Natural killer cell (primary cell): Measurements from ENCODE around the gene HAAO. TPM values are rescaled to one million over a fixed set of nuclear protein-coding genes. Genes with fewer than 3 reads are reported as not detected.

Experiments
- ATAC-seq, 3 donors: fragments of 150-1000 bp in 2 of 3; fragments of 200-7000 bp in 1 of 3; cut with Tn5 transposase; 1 replicate in 1 of 3; 2 replicates in 2 of 3; pipeline ENCODE4 v1.10.0; 2021; ENCODE audit warnings: mild to moderate bottlenecking in 2 of 3, moderate library complexity in 2 of 3
- DNase-seq, 2 donors: peaks; one replicate each; pipeline versions ENCODE4 v3.0.0 to v3.0.0-alpha.2; 2013 to 2021; ENCODE audit warnings: mixed read lengths in 1 of 2
- H3K27ac ChIP-seq: one replicate; pipeline ENCODE4 v1.5.1; 2013; ENCODE audit warnings: mild to moderate bottlenecking, low read length
- H3K27me3 ChIP-seq: one replicate; pipeline ENCODE4 v1.6.1; 2013; ENCODE audit warnings: low read length; ENCODE audit not compliant: control insufficient read depth, insufficient read depth
- H3K36me3 ChIP-seq: one replicate; pipeline ENCODE4 v1.6.1; 2013; ENCODE audit warnings: low read length; ENCODE audit not compliant: control insufficient read depth, insufficient read depth
- H3K4me1 ChIP-seq: one replicate; pipeline ENCODE4 v1.6.1; 2013; ENCODE audit warnings: low read length; ENCODE audit not compliant: control insufficient read depth, insufficient read depth
- H3K4me3 ChIP-seq: one replicate; pipeline ENCODE4 v1.5.1; 2013; ENCODE audit warnings: low read length
- H3K9me3 ChIP-seq: one replicate; pipeline ENCODE4 v1.6.1; 2013; ENCODE audit warnings: low read length; ENCODE audit not compliant: control insufficient read depth, insufficient read depth
- H3K27ac Mint-ChIP-seq, 2 donors: one replicate each; pipeline ENCODE4 v1.8.0; 2022; ENCODE audit warnings: mild to moderate bottlenecking in 2 of 2, mixed read lengths in 2 of 2, moderate library complexity in 1 of 2
- H3K27me3 Mint-ChIP-seq, 2 donors: one replicate each; pipeline ENCODE4 v1.8.0; 2022; ENCODE audit warnings: low read depth in 2 of 2, mixed read lengths in 2 of 2
- H3K36me3 Mint-ChIP-seq: one replicate; pipeline ENCODE4 v1.8.0; 2022; ENCODE audit warnings: mixed read lengths
- H3K4me1 Mint-ChIP-seq, 2 donors: one replicate each; pipeline ENCODE4 v1.8.0; 2022; ENCODE audit warnings: mixed read lengths in 2 of 2
- H3K4me3 Mint-ChIP-seq: one replicate; pipeline ENCODE4 v1.8.0; 2022; ENCODE audit warnings: mild to moderate bottlenecking, moderate library complexity, mixed read lengths
- H3K9me3 Mint-ChIP-seq, 2 donors: one replicate each; pipeline ENCODE4 v1.8.0; 2022; ENCODE audit warnings: mixed read lengths in 2 of 2
- WGBS: methylation state at CpG from one replicate; pipeline ENCODE4 v1.1.7; 2013; ENCODE audit warnings: missing lambda C conversion rate; ENCODE audit not compliant: insufficient coverage; 5-methylcytosine and 5-hydroxymethylcytosine counted together
- intact Hi-C: fragments of 100-400 bp; cut with micrococcal nuclease; formaldehyde crosslinking; loops from one replicate; pipeline ENCODE4 v1.14.2; 2022
- total RNA-seq, 4 donors: library from RNA; stranded (reverse); fragments of 120-200 nt in 1 of 4; gene quantifications; one replicate each; pipeline versions ENCODE4 v1.2.3 to v1.2.4, GENCODE V29; 2013 to 2022
- TF ChIP-seq, protein P1 (sequence below): fragments of 200-600 bp; IDR thresholded peaks from one replicate; pipeline ENCODE4 v1.8.0; 2022; ENCODE audit warnings: antibody characterized with exemption

HAAO gene
- total RNA-seq, 3 donors from 2014 or later (not counting 1 experiment from before 2014, with no cell fraction given): 0.35 to 1.3 (median 0.68) TPM

DNA sequence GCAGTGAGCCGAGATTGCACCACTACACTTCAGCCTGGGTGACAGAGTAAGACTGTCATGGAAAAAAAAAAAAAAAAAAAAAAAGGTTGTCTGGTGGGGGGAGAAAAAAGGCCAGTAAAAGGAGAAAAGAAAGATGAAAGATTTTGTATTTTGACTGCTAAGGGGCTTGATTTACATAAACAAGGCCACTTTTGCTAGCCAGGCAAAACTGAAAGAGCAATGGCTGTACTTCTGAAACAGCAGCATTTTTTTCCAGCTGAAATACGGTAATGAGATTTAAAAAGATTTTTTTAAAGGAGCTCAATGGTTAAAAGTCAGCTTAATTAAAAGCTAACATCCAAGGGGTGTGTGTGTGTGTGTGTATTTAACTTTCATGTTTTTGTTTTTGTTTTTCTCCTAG, 17.2 kb downstream of the HAAO start:
- DNase-seq: no peak
- Mint-ChIP-seq H3K9me3 (no peaks in the 10 kb centered on the region), H3K4me3 (no peak overlapping the region), H3K27ac (peak overlapping the region in 1 of 2 donors; percentile 23), H3K4me1 (peaks cover 0 to 11% of the 10 kb centered on the region in 2 donors), H3K36me3 (no peaks in the 10 kb centered on the region), H3K27me3 (no peaks in the 10 kb centered on the region)
- Histone ChIP-seq H3K4me1 (no peaks in the 10 kb centered on the region), H3K27ac (no peak overlapping the region), H3K36me3 (no peaks in the 10 kb centered on the region), H3K4me3 (no peak overlapping the region), H3K9me3 (no peaks in the 10 kb centered on the region), H3K27me3 (no peaks in the 10 kb centered on the region)
- TF ChIP-seq, protein P1, sequence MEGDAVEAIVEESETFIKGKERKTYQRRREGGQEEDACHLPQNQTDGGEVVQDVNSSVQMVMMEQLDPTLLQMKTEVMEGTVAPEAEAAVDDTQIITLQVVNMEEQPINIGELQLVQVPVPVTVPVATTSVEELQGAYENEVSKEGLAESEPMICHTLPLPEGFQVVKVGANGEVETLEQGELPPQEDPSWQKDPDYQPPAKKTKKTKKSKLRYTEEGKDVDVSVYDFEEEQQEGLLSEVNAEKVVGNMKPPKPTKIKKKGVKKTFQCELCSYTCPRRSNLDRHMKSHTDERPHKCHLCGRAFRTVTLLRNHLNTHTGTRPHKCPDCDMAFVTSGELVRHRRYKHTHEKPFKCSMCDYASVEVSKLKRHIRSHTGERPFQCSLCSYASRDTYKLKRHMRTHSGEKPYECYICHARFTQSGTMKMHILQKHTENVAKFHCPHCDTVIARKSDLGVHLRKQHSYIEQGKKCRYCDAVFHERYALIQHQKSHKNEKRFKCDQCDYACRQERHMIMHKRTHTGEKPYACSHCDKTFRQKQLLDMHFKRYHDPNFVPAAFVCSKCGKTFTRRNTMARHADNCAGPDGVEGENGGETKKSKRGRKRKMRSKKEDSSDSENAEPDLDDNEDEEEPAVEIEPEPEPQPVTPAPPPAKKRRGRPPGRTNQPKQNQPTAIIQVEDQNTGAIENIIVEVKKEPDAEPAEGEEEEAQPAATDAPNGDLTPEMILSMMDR: no peak
- WGBS: 42% methylated on average over 2 of the region's 2 CpGs
- intact Hi-C loops: no loop called here
- no peak for ATAC-seq

DNA sequence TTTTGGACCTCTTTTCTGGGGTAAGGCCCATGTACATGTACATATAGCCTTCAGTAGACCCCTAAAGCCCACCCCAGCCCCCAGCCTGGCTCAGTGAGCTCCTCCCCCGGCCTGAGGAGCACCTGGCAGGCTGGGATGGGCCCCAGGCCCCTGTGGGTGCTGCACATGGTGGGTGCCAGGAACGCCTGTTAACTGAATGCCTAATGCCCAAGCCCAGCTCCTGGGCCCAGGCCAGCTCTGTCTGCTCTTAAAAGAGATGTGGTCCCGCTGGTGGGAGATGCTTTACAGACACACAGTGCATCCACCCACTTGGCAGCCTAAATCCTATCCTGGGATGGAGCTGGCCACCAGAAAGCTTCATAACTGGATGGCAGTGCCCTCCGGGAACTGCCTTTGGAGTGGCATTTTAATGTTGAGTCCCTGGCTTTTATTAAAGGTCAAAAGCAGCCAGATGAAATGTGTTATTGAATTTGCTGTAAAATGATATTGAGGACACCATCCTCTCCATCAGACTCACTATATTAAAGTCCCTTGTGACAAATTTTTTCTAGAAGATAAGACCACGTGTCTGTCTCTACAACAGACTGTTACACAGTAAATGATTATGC, 20.7 kb downstream of the HAAO start:
- ATAC-seq (no peak), DNase-seq (no peak)
- intact Hi-C loops: no loop called here
- Mint-ChIP-seq H3K27me3 (no peaks in the 10 kb centered on the region), H3K36me3 (no peaks in the 10 kb centered on the region), H3K27ac (no peak overlapping the region), H3K4me3 (no peak overlapping the region), H3K4me1 (peaks cover 0 to 11% of the 10 kb centered on the region in 2 donors), H3K9me3 (no peaks in the 10 kb centered on the region)
- TF ChIP-seq, protein P1: no peak
- Histone ChIP-seq H3K4me3 (no peak overlapping the region), H3K27ac (no peak overlapping the region), H3K27me3 (no peaks in the 10 kb centered on the region), H3K4me1 (no peaks in the 10 kb centered on the region), H3K36me3 (no peaks in the 10 kb centered on the region), H3K9me3 (no peaks in the 10 kb centered on the region)
- 93% methylated on average over 4 of the region's 5 CpGs for WGBS

GRCh38 chr2:42770288-42771131, 21.9 kb downstream of the HAAO start:
- no peaks in the 10 kb centered on the region for H3K4me1 ChIP-seq
- intact Hi-C loops: no loop called here
- ATAC-seq (peak; percentile 40 to 83 (median 69)), DNase-seq (peak in 1 of 2 donors; percentile 21)
- H3K36me3 ChIP-seq: no peaks in the 10 kb centered on the region
- H3K27ac ChIP-seq: no peak overlapping the region
- Mint-ChIP-seq H3K9me3 (no peaks in the 10 kb centered on the region), H3K27ac (no peak overlapping the region), H3K4me3 (no peak overlapping the region), H3K4me1 (peaks cover 0 to 5% of the 10 kb centered on the region in 2 donors), H3K36me3 (no peaks in the 10 kb centered on the region), H3K27me3 (no peaks in the 10 kb centered on the region)
- no peak overlapping the region for H3K4me3 ChIP-seq
- H3K27me3 ChIP-seq: no peaks in the 10 kb centered on the region
- TF ChIP-seq, protein P1: no peak
- WGBS: 90% methylated on average over 18 of the region's 19 CpGs
- H3K9me3 ChIP-seq: no peaks in the 10 kb centered on the region
